HG03103 (cell line): ENCODE data around the gene PC.
"Not testable (repeated sequence)": the region's sequence is repeated elsewhere in the genome, so short reads cannot be mapped to it uniquely, and the experiment has no call there.

Source experiments
- ATAC-seq: cut with Tn5 transposase; IDR thresholded peaks from one replicate; pipeline ENCODE4 v1.9.1; 2021; ENCODE audit warnings: low read depth; ENCODE audit not compliant: unreplicated experiment

The PC gene

DNA sequence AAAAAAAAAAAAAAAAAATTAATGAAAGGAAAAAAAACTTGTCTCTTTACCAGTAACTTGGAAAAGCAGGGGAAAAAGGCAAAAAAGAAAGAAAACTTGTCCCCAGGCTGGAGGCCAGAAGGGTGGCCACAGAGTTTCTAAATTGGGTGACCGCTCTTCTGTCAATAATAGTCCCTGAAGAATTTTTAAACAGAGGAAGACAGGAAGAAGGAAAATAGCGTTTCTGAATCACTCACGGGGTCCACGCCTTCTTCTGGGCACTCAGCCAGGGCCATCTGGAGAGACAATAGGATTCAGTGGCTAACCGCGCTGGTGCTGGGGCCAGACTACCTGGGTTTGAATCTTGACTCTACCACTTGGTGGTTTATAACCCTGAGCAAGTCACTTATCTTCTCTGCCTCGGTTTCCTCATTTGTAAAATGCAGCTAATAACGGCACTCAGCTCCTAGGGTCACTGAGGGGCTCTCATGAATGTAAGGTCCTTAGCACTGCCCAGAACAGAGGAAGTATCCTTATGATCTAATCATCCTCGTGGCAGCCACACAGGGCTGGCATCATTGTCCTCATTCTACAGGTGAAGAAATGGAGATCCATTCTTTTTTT, 23.9 kb upstream of the PC start:
- ATAC-seq: no peak

DNA sequence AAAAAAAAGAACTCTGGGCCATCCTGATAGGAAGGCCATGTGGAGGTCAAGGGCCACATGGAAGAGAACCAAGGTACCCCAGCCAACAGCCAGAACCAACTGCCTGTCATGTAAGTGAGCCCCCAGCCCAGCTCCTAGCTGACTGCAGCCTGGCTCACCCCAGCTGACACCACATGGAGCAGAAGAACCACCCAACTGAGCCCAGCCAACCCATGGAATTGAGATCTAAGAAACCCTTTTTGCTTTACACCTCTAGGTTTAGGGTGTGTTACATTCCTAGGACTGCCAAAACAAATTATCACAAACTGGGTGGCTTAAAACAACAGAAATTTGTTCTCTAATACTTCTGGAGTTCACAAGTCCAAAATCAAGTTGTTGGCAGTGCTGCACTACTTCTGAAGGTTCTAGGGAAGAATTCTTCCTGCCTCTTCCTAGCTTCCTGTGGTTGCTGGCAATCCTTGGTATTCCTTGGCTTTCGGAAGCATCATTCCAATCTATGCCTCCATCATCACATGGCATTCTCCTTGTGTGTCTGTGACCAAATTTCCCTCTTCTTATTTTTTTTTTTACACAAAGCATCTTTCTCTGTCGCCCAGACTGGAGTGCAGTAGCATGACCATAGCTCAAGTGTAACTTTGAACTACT, 21.3 kb upstream of the PC start:
- no peak for ATAC-seq

DNA sequence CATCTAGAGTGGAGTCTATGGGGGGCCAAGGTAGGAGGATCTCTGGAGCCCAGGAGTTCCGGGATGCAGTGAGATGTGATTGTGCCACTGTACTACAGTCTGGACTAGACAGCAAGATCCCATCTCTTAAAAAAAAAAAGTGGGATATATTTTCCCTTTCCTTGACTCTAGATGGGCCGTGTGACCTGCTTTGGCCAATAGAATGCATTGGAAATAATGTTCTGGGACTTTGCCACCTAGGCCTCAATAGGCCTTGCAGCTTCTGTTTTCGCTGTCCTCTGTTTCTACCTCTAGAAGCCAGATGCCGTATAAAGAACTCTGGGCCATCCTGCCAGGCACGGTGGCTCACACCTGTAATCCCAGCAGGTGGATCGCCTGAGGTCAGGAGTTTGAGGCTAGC, 20.5 kb upstream of the PC start:
- no peak for ATAC-seq

DNA sequence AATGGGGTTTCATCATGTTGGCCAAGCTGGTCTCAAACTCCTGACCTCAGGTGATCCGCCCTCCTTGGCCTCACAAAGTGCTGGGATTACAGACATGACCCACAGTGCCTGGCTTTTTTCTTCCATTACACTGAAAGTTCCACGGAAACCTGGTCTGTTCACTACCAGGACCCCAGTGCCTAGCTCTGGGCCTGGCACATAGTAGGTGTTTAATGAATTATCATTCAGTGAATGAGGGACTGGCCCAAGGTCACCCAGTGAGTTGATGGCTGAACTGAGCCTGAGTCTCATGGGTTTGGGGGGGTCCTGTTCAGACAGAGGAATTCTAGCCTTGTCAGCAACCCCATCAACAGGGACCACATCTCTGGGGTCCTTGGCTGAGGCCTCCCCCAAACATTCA, 20.0 kb upstream of the PC start:
- ATAC-seq: no peak

DNA sequence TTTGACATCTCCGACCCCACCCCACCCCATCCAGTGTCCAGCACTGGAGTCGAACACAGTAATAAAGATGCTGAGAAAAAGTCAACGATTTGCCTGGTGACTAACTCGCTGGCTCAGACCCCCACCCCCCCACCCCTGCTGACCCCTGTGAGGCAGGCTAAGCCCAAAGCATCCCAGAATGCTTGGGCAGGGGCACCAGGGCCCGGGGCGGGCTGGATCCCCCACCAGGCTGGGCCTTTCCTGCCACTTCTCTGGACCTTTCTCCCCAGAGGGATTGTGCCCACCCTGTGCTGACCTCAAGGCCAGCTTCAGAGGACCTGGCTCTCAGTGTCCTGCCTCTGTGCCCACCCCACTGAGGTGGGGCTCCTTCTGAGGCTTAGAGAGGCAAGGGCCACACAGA, 18.7 kb upstream of the PC start:
- no peak for ATAC-seq

DNA sequence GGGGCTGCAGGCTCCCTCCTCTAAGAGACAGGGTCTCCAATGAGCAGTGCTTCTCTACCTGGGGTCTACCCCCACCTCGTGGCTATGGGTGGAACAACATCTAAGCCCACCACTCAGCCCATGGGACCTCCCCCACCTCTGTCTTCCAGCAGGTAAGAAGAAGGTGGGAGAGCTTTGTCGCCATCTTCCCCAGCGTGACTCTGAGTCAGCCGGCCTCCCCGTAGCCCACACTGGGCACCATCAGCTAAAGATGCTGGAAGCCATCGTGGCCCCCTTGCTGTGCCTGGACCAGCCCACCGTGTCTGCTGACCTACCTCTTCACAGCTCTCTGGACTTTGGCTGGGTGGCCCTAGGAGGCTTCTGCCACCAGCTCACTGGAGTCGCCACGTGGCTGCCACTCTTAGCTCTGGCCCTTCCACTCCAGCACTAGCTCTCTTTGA, 17.9 kb upstream of the PC start:
- no peak for ATAC-seq

DNA sequence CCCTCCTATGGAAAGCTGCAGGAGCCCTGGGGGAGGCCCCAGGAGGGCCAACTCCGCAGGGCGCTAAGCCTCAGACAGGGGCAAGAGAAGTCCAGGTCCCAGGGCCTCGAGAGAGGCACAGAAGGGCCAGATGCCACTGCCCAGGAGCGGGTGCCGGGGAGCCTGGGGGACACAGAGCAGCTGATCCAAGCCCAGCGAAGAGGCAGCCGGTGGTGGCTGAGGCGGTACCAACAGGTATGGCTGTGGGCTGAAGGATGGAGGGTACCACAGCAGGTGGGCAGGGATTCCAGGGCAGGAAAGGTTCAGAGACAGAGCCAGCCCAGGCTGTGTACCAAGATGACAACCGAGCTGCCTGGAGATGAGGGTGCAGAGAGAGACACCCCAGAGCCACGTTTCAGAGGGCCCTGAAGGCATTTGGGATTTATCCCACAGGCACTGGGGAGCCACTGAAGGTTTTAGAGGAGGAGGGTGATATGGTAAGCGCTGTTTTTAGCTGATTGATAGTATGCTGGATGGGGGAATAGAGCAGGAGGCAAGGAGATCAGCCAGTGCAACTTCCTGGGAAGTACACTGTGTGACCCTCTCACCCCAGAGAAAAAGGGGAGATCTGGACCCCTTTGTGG, 17.3 kb upstream of the PC start:
- no peak for ATAC-seq

DNA sequence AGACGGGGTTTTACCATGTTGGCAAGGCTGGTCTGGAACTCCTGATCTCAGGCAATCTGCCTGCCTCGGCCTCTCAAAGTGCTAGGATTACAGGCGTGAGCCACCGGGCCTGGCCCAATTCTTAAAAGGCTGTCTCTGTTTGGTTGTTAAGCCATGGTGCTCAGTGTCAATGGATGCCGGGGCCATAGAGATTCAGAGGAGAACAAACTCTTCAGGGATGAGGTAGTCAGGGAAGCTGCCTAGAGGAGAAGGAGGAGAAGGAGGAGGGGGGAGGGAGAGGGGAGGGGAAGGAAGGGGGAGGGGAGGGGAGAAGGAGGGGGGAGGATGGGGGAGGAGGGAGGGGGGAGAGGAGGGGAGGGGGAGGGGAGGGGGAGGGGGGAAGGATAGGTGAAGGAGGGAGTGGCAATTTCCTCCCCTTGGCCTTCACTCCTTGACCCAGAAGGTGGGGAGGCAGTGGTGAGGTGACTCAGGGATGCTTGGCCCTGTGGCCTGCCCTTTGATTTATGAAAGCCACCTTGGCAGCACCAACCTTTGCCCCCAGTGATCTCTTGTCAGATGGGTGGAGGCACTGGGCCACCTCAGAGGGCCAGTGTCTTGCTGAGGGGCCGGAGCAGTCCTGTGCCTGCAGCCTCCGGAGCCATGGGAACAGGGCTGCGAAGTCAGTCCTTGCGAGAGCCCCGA, 16.7 kb upstream of the PC start, which contains the start of gene C11orf86:
TSS of gene C11orf86 (plus strand) at position 581 of the 681 bp plus-strand sequence. CDS start at position 640, 59 bp downstream.
- no peak for ATAC-seq

DNA sequence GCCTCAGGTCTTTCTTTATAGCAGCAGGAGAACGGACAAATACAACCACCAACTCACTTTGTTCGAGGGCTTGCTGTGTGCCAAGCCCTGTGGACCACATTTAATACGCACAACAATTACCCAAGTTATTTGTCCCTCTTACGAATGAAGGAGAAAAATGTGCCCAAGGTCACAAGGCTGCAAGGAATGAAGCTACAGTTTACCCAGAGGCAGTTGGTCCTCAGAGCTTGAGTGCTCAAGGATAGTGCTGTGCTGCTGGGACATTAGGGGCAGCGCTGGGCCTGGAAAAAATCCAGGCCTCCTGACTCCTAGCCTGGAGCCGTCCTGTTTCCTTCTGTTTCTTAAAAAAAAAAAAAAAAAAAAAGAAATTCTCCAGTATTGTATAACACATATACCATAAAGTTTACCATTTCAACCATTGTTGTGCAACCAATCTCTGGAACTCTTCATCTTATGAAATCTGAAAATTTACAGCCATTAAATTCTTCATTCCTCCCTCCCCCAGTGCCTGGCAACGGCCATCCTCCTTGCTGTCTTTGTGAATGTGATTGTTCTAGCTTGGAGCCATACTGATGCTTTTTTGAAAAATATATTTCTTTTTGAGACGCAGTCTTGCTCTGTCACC, 15.9 kb upstream of the PC start:
- ATAC-seq: no peak

DNA sequence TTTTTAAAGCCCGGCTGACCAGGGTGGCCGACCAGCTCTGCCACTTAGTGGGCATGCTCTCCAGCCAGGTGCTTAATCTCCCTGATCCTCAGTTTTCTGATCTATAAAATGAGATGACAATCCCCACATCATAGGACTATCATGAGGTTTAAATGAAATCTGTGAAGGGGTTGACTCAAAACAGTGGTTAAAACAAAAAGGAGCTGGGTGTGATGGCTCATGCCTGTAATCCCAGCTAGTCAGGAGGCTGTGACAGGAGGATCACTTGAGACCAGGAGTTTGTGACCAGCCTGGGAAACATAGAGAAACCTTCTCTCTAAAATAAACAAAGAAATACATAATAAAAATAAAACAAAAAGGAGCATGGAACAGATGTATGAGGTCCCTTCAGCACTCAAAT, 13.3 kb upstream of the PC start:
- ATAC-seq: no peak

DNA sequence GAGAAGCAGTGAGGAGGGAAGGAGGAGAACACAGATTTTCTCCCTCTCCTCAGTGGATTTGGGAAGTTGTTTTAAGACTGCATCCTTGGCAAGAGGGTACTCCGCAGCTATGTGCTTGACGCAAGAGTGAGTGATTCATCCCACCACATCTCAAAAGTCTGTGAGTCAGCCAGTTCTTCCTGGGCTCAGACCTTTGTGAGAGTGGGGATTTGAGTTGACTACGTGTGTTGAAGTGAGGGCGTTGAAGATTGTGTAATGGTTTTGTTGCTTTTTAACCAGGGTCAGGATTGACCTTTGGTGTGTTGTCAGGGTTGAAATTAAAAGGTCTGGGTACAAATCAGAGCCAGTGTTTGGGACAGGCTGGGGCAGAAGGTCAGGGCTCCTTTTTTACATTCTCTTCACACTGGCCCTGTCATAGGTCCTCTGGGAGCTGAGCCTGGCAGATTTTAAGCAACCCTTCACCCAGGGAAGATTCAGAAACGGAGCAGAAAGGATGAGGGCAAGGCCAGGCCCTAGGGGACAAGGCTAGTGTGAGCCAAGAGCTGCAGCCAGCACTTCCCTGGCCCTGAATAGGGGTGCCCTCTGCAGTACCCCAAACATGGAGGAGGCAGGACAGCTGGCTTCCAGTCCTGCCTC, 12.7 kb upstream of the PC start:
- no peak for ATAC-seq

DNA sequence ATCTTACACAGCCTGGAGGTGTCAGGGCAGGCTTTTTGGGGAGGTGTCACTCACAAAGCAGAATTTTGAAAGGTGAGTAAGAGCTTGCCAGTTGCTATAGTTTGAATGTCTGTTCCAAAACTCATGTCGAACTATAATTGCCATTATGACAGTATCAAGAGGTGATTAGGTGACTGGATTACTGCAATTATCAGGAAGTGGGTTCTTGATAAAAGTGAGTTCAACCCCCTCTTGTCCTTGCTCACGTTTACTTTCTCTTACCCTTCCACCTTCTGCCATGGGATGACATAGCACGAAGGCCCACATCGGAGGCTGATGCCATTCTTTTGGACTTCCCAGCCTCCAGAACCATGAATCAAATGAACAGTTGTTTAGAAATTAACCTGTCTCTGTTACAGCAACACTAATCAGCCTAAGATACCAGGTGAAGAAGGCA, 12.2 kb upstream of the PC start:
- ATAC-seq: no peak

DNA sequence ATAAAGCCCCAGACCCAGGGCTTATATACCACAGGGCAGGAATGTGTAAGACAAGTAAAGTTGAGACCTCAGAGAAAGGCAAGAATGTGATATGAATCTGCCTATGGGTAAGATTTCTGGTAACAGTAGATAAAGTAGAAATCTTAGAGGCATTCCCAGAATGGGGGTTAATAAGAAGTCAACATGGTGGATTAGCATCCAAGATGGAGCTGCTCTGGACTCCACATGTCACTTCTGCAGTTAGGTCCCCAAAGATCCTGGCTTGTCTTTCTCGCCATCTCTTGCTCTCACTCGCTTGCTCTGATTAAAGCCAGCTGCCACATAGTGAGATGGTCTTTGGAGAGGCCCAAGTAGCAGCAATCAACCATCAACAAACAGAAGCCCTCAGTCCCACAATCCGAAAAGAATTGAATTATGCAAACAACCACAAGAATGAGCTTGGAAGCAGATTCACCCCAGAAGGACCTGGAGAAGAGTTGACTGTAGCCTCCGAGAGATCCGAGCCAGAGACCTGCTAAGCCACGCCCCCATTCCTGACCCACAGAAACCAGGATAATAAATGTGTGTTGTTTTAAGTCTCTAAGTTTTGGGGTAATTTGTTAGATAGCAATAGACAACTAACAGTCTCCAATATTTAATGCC, 11.5 kb upstream of the PC start:
- no peak for ATAC-seq

DNA sequence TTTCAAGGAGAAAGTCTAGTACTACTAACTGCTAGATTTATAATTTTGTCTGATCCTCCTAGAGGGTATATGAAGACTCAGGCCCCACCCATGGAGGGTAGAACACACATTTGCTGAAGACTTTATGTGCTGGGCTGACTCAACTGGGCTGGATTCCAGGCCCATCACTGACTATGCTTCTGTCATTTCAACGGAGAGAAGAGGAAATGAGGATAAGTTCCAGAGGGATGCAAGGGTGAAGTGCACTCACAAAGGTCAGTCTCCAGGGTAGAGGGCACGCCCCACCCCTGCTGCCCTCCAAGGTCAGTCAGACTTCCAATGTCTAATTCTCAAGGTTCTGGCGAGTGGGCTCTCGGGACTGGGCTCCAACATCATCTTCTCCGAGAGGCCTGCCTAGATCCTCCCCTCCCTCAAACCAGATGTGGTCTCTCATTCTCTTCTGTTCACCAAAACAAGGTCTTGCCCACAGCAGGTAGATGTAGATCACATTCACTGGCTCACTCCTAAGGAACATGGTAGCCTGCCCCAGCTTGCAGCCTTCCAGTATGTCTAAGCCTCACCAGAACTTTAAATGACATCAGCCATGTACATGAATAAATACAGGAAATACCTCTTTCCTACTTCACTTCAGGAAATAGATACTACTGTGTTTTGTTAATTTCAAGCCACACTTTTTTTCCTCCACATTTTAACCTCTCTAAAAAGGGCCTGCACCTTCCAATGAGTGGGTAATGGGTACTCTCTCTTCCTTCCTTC, 9.7 kb upstream of the PC start:
- no peak for ATAC-seq

DNA sequence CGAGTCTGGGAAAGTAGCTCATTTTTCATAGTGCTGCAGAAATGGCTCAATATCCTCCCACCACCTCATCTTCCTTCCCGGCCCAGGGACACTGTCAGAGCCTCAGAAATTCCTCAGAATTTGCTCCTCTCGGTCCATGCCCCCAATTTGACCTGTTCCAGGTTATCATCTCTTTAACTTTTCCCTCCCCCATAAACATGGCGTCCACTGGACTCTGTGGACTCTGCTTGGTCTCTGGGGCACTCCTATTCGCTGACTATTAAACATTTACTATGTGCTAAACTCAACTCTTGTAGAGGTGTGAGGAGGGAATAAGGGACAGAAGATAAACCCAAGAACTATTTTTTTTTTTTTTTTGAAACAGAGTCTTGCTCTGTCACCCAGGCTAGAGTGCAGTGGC, 8.2 kb upstream of the PC start:
- ATAC-seq: no peak

DNA sequence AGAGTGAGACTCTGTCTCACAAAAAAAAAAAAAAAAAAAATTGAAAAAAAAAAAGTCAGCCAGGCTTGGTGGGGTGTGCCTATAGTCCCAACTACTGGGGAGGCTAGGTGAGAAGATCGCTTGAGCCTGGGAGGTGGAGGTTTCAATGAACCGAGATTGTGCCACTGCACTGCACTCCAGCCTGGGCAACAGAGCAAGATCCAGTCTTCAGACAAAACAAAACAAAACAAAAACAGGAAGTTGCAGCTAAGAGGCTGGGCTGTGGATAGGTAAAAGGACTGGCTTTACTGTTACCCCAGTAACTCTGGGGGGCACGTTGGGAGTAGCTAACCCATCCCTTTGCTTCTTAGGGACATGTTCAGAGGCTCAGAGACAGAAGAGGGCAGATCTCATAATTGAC, 6.3 kb upstream of the PC start:
- ATAC-seq: no peak

DNA sequence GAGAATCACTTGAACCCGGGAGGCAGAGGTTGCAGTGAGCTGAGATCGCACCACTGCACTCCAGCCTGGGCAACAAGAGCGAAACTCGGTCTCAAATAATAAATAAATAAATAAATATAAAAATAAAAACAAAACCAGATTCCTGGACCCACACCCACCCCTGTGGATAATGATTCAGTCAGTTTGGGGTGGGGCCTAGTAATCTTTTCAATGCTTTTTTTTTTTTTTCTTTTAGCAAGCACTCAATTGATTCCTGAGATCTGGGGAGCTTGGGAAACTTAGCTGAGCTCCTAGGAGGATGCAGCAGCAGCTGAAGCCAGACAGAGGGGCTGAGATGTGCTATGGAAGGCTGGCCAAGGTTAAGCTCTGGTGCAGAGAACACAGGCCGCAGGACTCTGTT, 4.6 kb upstream of the PC start:
- no peak for ATAC-seq

DNA sequence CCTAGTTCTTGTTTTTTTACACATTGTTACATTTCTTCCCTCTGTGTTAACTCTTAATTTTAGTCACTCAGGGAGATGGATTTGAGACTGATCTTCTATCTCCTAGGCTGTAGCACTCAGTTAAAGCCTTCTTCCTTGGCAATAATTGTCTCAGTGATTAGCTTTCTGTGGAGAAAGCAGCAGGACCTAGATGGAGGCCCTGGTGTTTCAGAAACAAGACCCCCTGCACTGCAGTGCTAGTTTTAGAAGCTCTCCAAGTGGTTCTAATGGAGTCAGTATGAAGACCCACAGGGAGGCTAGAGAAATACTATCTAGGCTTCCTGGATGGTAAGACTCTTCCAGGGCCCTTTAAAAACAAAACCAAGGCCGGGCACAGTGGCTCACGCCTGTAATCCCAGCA, 4.1 kb upstream of the PC start:
- no peak for ATAC-seq

DNA sequence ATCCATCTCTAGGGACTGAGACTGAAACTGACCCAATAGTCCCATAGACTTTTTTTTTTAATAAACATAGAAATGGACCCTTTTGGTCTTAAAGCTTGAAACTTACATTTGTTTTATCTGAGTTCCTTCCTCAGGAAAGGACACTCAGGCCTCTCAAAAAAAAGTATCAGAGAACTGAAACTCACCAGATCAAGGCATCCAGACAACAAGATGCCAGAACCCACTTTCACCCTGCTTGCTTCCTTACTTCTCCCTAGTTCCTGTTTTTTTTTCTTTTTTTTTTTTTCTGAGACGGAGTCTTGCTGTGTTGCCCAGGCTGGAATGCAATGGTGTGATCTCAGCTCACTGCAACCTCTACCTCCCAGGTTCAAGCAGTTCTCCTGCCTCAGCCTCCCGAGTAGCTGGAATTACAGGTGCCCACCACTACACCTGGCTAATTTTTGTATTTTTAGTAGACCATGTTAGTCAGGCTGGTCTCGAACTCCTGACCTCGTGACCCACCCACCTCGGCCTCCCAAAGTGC, 3.6 kb upstream of the PC start:
- not testable (repeated sequence) for ATAC-seq
